ENCODE data around the gene PIGQ. TPM values are rescaled to one million over a fixed set of nuclear protein-coding genes. Genes with fewer than 3 reads are reported as not detected.

PIGQ gene
- total RNA-seq, 1 experiment from 2014 or later: 58.0 TPM

- Histone ChIP-seq H4K8ac (replicated peaks; ENCODE audit: insufficient read length, low read depth, low read length) (no peak overlapping the region), H3K56ac (ENCODE audit: insufficient read length, low read depth, low read length) (no peak overlapping the region), H3K18ac (ENCODE audit: insufficient read length, low read depth, low read length) (no peak overlapping the region), H2BK20ac (ENCODE audit: low read depth, low read length, poor library complexity, severe bottlenecking) (no peak overlapping the region), H3K79me1 (ENCODE audit: insufficient read depth, low read depth, low read length, poor library complexity, severe bottlenecking) (no peaks in the 10 kb centered on the region), H3K4me1 (ENCODE audit: insufficient read depth, low read length) (no peaks in the 10 kb centered on the region), H3K9ac (ENCODE audit: extremely low read depth, insufficient read length, low read length) (no peak overlapping the region), H3K27ac (ENCODE audit: insufficient read length, low read depth, low read length) (no peak overlapping the region), H3K9me3 (ENCODE audit: control insufficient read depth, low read depth, low read length) (no peaks in the 10 kb centered on the region), H3T11ph (ENCODE audit: low read length) (no peak overlapping the region), H2AFZ (ENCODE audit: low read length) (no peak overlapping the region), H3K23ac (ENCODE audit: insufficient read length, low read depth, low read length) (no peak overlapping the region), H2BK12ac (ENCODE audit: insufficient read length, low read depth, low read length) (no peak overlapping the region), H2BK5ac (ENCODE audit: insufficient read length, low read length) (no peak overlapping the region), H3K23me2 (ENCODE audit: insufficient read length, low read depth, low read length, poor library complexity, severe bottlenecking) (no peaks in the 10 kb centered on the region), H4K5ac (ENCODE audit: insufficient read length, low read depth, low read length) (no peak overlapping the region), H2AK5ac (ENCODE audit: insufficient read length, low read length) (no peak overlapping the region), H3K4me2 (ENCODE audit: insufficient read depth, insufficient read length, low read length) (no peak overlapping the region), H3K14ac (ENCODE audit: insufficient read depth, low read length) (no peak overlapping the region), H3K27me3 (ENCODE audit: insufficient read depth, low read length) (no peaks in the 10 kb centered on the region), H4K20me1 (ENCODE audit: control insufficient read depth, insufficient read depth, insufficient read length) (no peaks in the 10 kb centered on the region), H2BK15ac (ENCODE audit: low read depth, low read length) (no peak overlapping the region), H3K4ac (ENCODE audit: low read depth, low read length) (no peak overlapping the region), H2BK120ac (ENCODE audit: low read depth, low read length, poor library complexity, severe bottlenecking) (no peak overlapping the region), H4K91ac (ENCODE audit: insufficient read length, low read depth, low read length) (no peak overlapping the region), H3K79me2 (ENCODE audit: insufficient read depth, low read length) (no peaks in the 10 kb centered on the region)
- no peak for TF ChIP-seq CTCF (conservative IDR thresholded peaks at IDR 0.05)
- Mint-ChIP-seq H3K9me3 (no peaks in the 10 kb centered on the region), H3K4me1 (no peaks in the 10 kb centered on the region), H3K36me3 (ENCODE audit: insufficient read depth in 1 of 3, low read depth in 3 of 3) (peaks cover 0 to 6% (median 2%) of the 10 kb centered on the region in 3 experiments; a peak in 3 of 7 replicates), H3K27ac (no peak overlapping the region), H3K27me3 (ENCODE audit: low read depth) (no peaks in the 10 kb centered on the region), H3K4me3 (no peak overlapping the region)
- no CpG with 5 or more reads among the region's 21 CpGs for WGBS (ENCODE audit: extremely low coverage, insufficient read length, low lambda C conversion rate)
- DNase-seq: no peak
These were observed 21.2 kb upstream of the PIGQ start for GRCh38 chr16:548586-548985.
